GM23338 (cell line): ENCODE data around the gene CSF2. TPM values are rescaled to one million over a fixed set of nuclear protein-coding genes. Genes with fewer than 3 reads are reported as not detected.

ENCODE experiments used
- ATAC-seq: fragments of 200-7000 bp; cut with Tn5 transposase; 3 replicates; pipeline ENCODE4 v1.9.1; 2020
- DNase-seq: peaks from one replicate; pipeline ENCODE4 v3.0.0-alpha.2; 2015; ENCODE audit warnings: low spot score
- H2AFZ ChIP-seq: fragments of 200-600 bp; sonication (generic); 2 replicates; pipeline ENCODE4 v1.8.0; 2016; ENCODE audit warnings: antibody characterized with exemption, mild to moderate bottlenecking, moderate library complexity
- H3F3A ChIP-seq: fragments of 200-600 bp; sonication (generic); replicated peaks from 2 replicates; pipeline ENCODE4 v1.8.0; 2017; ENCODE audit warnings: antibody characterized with exemption, mixed run types, low read depth
- H3K27ac ChIP-seq: fragments of 200-600 bp; sonication (generic); 2 replicates; pipeline ENCODE4 v1.6.1; 2016; ENCODE audit warnings: low read depth
- H3K27me3 ChIP-seq: fragments of 200-600 bp; sonication (generic); 2 replicates; pipeline ENCODE4 v1.8.0; 2016; ENCODE audit warnings: mild to moderate bottlenecking, mixed run types, moderate library complexity; ENCODE audit not compliant: insufficient read depth
- H3K36me3 ChIP-seq: fragments of 200-600 bp; sonication (generic); 2 replicates; pipeline ENCODE4 v1.8.0; 2016; ENCODE audit warnings: mild to moderate bottlenecking; ENCODE audit not compliant: insufficient read depth
- H3K4me1 ChIP-seq: fragments of 200-600 bp; sonication (generic); 2 replicates; pipeline ENCODE4 v1.8.0; 2016; ENCODE audit warnings: mild to moderate bottlenecking, moderate library complexity; ENCODE audit not compliant: insufficient read depth
- H3K4me2 ChIP-seq: fragments of 200-600 bp; sonication (generic); 2 replicates; pipeline ENCODE4 v1.7.1; 2017; ENCODE audit warnings: mixed run types
- H3K4me3 ChIP-seq: fragments of 200-600 bp; sonication (generic); 2 replicates; pipeline ENCODE4 v1.6.1; 2016; ENCODE audit warnings: mixed run types
- H3K79me2 ChIP-seq: fragments of 200-600 bp; sonication (generic); replicated peaks from 2 replicates; pipeline ENCODE4 v1.8.0; 2017; ENCODE audit warnings: mild to moderate bottlenecking; ENCODE audit not compliant: insufficient read depth
- H3K9me2 ChIP-seq: fragments of 200-600 bp; sonication (generic); 2 replicates; pipeline ENCODE4 v1.8.0; 2017; ENCODE audit not compliant: insufficient read depth
- H4K20me1 ChIP-seq: fragments of 200-600 bp; sonication (generic); replicated peaks from 2 replicates; pipeline ENCODE4 v1.8.0; 2017; ENCODE audit warnings: mild to moderate bottlenecking; ENCODE audit not compliant: insufficient read depth
- H3K27ac Mint-ChIP-seq: 2 replicates; pipeline ENCODE4 v1.8.0; 2020; ENCODE audit warnings: inconsistent platforms, mild to moderate bottlenecking, moderate library complexity, mixed read lengths
- H3K27me3 Mint-ChIP-seq: 3 replicates; pipeline ENCODE4 v1.8.0; 2022; ENCODE audit warnings: low read depth, mild to moderate bottlenecking, moderate library complexity, mixed read lengths, inconsistent platforms; ENCODE audit not compliant: insufficient read depth, poor library complexity
- H3K36me3 Mint-ChIP-seq: 3 replicates; pipeline ENCODE4 v1.8.0; 2021; ENCODE audit warnings: low read depth, mild to moderate bottlenecking, inconsistent platforms, moderate library complexity, mixed read lengths
- H3K4me1 Mint-ChIP-seq: 3 replicates; pipeline ENCODE4 v1.8.0; 2020; ENCODE audit warnings: mild to moderate bottlenecking, inconsistent platforms, mixed read lengths
- H3K4me3 Mint-ChIP-seq: 3 replicates; pipeline ENCODE4 v1.8.0; 2021; ENCODE audit warnings: moderate library complexity, mild to moderate bottlenecking, inconsistent platforms, mixed read lengths
- H3K9me3 Mint-ChIP-seq: 3 replicates; pipeline ENCODE4 v1.8.0; 2020; ENCODE audit warnings: moderate library complexity, mild to moderate bottlenecking, inconsistent platforms, mixed read lengths
- CREB1 ChIP-seq: fragments of 250-450 bp; sonication (Bioruptor Pico); IDR thresholded peaks from 2 replicates; pipeline ENCODE4 v1.5.0; 2020; ENCODE audit warnings: low read depth, mild to moderate bottlenecking, moderate library complexity
- CTCF ChIP-seq, 2 experiments: fragments of 200-600 bp in 1 of 2; sonication (generic) in 1 of 2; conservative IDR thresholded peaks; 2 replicates each; pipeline versions ENCODE4 v1.5.1 to v1.6.1; 2016 to 2017; ENCODE audit warnings: antibody characterized with exemption in 2 of 2, low read depth in 2 of 2, mild to moderate bottlenecking in 2 of 2, moderate library complexity in 1 of 2
- ETS1 ChIP-seq: IDR thresholded peaks from 2 replicates; pipeline ENCODE4 v1.6.1; 2016; ENCODE audit warnings: antibody characterized with exemption
- EZH2phosphoT487 ChIP-seq: fragments of 200-600 bp; sonication (generic); IDR thresholded peaks from one replicate; pipeline ENCODE4 v1.8.1; 2018; ENCODE audit warnings: antibody characterized with exemption; ENCODE audit not compliant: unreplicated experiment
- JUNB ChIP-seq: IDR thresholded peaks from one replicate; pipeline ENCODE4 v1.6.1; 2016; ENCODE audit warnings: antibody characterized with exemption; ENCODE audit not compliant: unreplicated experiment
- ZNF114 ChIP-seq: fragments of 250-450 bp; sonication (Bioruptor Pico); IDR thresholded peaks from 2 replicates; pipeline ENCODE4 v1.5.0; 2020; ENCODE audit warnings: mild to moderate bottlenecking, moderate library complexity
- ZNF331 ChIP-seq: fragments of 250-450 bp; sonication (Bioruptor Pico); IDR thresholded peaks from 2 replicates; pipeline ENCODE4 v1.5.0; 2020; ENCODE audit warnings: low read depth, mild to moderate bottlenecking, moderate library complexity
- ZNF462 ChIP-seq: fragments of 250-450 bp; sonication (Bioruptor Pico); IDR thresholded peaks from 2 replicates; pipeline ENCODE4 v1.5.0; 2020; ENCODE audit warnings: mild to moderate bottlenecking, moderate library complexity
- polyA plus RNA-seq: library from polyadenylated mRNA; unstranded; fragments of >200 nt; fragmentation: Nextera tagmentation; extraction: Ambion mirVana; gene quantifications from 2 replicates; pipeline ENCODE4 v1.2.1, GENCODE V29; 2016
- total RNA-seq: library from RNA; depleted of rRNA; stranded (reverse); fragments of >200 nt; shearing (Covaris generic); gene quantifications from 2 replicates; pipeline ENCODE4 v1.2.3, GENCODE V29; 2014

Gene CSF2
- total and polyA plus RNA-seq, 2 experiments from 2014 or later = not detected

GRCh38 chr5:132063090-132063911 lies 10.3 kb upstream of the CSF2 start:
- Mint-ChIP-seq H3K27ac (no peak overlapping the region), H3K36me3 (no peaks in the 10 kb centered on the region; the same call in 2 of the 3 replicates)
- no peak overlapping the region for H3K4me2 ChIP-seq

GRCh38 chr5:132064140-132064539 lies 9.4 kb upstream of the CSF2 start:
- no peaks in the 10 kb centered on the region; the same call in 1 of the 2 replicates for H3K9me2 ChIP-seq
- no peak overlapping the region for H3K4me2 ChIP-seq
- H3K4me3 ChIP-seq = no peak overlapping the region
- Mint-ChIP-seq H3K27ac (no peak overlapping the region), H3K4me3 (no peak overlapping the region), H3K36me3 (no peaks in the 10 kb centered on the region; the same call in 2 of the 3 replicates), H3K9me3 (no peaks in the 10 kb centered on the region; the same call in 2 of the 3 replicates), H3K4me1 (peaks cover 8% of the 10 kb centered on the region), H3K27me3 (peaks cover 11% of the 10 kb centered on the region)
- no peak for ATAC-seq
- no peaks in the 10 kb centered on the region for H3K36me3 ChIP-seq
- H3F3A ChIP-seq = no peaks in the 10 kb centered on the region
- H3K4me1 ChIP-seq = no peaks in the 10 kb centered on the region
- H2AFZ ChIP-seq = no peak overlapping the region
- H3K79me2 ChIP-seq = no peaks in the 10 kb centered on the region
- no peaks in the 10 kb centered on the region for H3K27me3 ChIP-seq
- H3K27ac ChIP-seq = no peak overlapping the region
- no peaks in the 10 kb centered on the region for H4K20me1 ChIP-seq
- DNase-seq = no peak
- TF ChIP-seq ZNF331 (CRISPR knock-in tag) (no peak), ZNF462 (CRISPR knock-in tag) (no peak), JUNB (no peak), ETS1 (no peak), ZNF114 (CRISPR knock-in tag) (no peak), EZH2phosphoT487 (no peak)

More at GRCh38 chr5:132063090-132063911, 10.3 kb upstream of the CSF2 start:
- Histone ChIP-seq H3K79me2 (no peaks in the 10 kb centered on the region), H3K27ac (no peak overlapping the region), H3K27me3 (no peaks in the 10 kb centered on the region), H3K4me1 (no peaks in the 10 kb centered on the region), H3K4me3 (no peak overlapping the region), H3F3A (no peaks in the 10 kb centered on the region), H3K9me2 (no peaks in the 10 kb centered on the region; the same call in 1 of the 2 replicates), H3K36me3 (no peaks in the 10 kb centered on the region), H2AFZ (no peak overlapping the region), H4K20me1 (no peaks in the 10 kb centered on the region)
- peaks cover 8% of the 10 kb centered on the region for H3K4me1 Mint-ChIP-seq
- TF ChIP-seq CTCF (conservative IDR thresholded peaks at IDR 0.05; ENCODE audit: low read depth in 2 of 2) = peak; percentile 87 to 96
- no peak for TF ChIP-seq CREB1
- peaks cover 11% of the 10 kb centered on the region for H3K27me3 Mint-ChIP-seq
- no peaks in the 10 kb centered on the region; the same call in 2 of the 3 replicates for H3K9me3 Mint-ChIP-seq
- ATAC-seq = peak; percentile 65
- DNase-seq = peak; percentile 85
- H3K4me3 Mint-ChIP-seq = no peak overlapping the region
